Naive B cell (primary cell): ENCODE data around the gene DCLRE1B. TPM values are rescaled to one million over a fixed set of nuclear protein-coding genes. Genes with fewer than 3 reads are reported as not detected.
A peak's percentile ranks its signal among the peaks of the same experiment; 100 is the strongest.

Experiments used
- ATAC-seq, 2 donors: fragments of 150-1000 bp; cut with Tn5 transposase; 2 replicates each; pipeline ENCODE4 v1.10.0; 2021; ENCODE audit warnings: low read depth in 2 of 2, mild to moderate bottlenecking in 2 of 2, moderate library complexity in 2 of 2
- DNase-seq: peaks from one replicate; pipeline ENCODE4 v3.0.0; 2022
- H3K27ac Mint-ChIP-seq, 6 donors: one replicate each; pipeline ENCODE4 v1.8.0; 2020 to 2022; ENCODE audit warnings: mild to moderate bottlenecking in 6 of 6, mixed read lengths in 6 of 6, moderate library complexity in 5 of 6, inconsistent platforms in 2 of 6
- H3K27me3 Mint-ChIP-seq, 3 donors: one replicate each; pipeline ENCODE4 v1.8.0; 2021 to 2022; ENCODE audit warnings: mixed read lengths in 3 of 3, mild to moderate bottlenecking in 1 of 3
- H3K36me3 Mint-ChIP-seq, 2 donors: one replicate each; pipeline ENCODE4 v1.8.0; 2020 to 2022; ENCODE audit warnings: mixed read lengths in 2 of 2, inconsistent platforms in 1 of 2, mild to moderate bottlenecking in 1 of 2
- H3K4me1 Mint-ChIP-seq, 3 donors: one replicate each; pipeline ENCODE4 v1.8.0; 2020 to 2022; ENCODE audit warnings: mixed read lengths in 3 of 3, inconsistent platforms in 1 of 3, mild to moderate bottlenecking in 1 of 3, moderate library complexity in 1 of 3
- H3K4me3 Mint-ChIP-seq, 8 donors: one replicate each; pipeline ENCODE4 v1.8.0; 2020 to 2022; ENCODE audit warnings: mild to moderate bottlenecking in 8 of 8, mixed read lengths in 8 of 8, moderate library complexity in 8 of 8, inconsistent platforms in 2 of 8
- H3K9me3 Mint-ChIP-seq, 7 donors: one replicate each; pipeline ENCODE4 v1.8.0; 2020 to 2022; ENCODE audit warnings: mixed read lengths in 7 of 7, mild to moderate bottlenecking in 5 of 7, inconsistent platforms in 2 of 7, moderate library complexity in 1 of 7
- polyA plus RNA-seq, 6 donors: library from polyadenylated mRNA; unstranded; fragments of 300-500 nt; fragmentation: Illumina TruSeq; gene quantifications; one replicate each; pipeline ENCODE4 v1.2.3, GENCODE V29; 2021; ENCODE audit warnings: low read depth in 6 of 6

Gene DCLRE1B
- polyA plus RNA-seq, 6 donors from 2014 or later, result 2.7 to 7.5 (median 5.0) TPM

DNA sequence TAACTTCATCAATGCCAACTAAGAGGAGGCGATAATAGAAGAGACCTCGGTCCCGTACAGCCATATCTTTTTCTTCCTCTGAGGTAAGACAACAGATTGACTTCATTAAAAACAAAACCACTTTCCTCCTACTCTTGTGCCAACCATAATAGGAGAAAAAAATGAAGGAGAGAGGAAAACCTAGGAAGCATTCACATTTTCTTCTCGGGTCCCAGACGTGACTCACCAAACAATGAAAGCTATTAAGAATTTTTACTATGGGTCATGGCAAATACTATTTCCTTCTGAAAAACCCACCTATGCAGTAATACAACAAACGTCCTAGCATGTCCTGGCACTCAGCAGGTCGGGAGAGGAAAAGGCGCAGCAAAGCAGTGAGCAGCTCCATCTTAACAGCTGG lies 9.2 kb upstream of the DCLRE1B start:
- DNase-seq, result no peak
- H3K4me3 Mint-ChIP-seq, result no peak overlapping the region
- no peaks in the 10 kb centered on the region for H3K9me3 Mint-ChIP-seq
- peaks cover 5 to 10% (median 10%) of the 10 kb centered on the region in 3 donors for H3K4me1 Mint-ChIP-seq
- ATAC-seq, result no peak
- H3K27me3 Mint-ChIP-seq, result no peaks in the 10 kb centered on the region
- H3K27ac Mint-ChIP-seq, result peak overlapping the region in 1 of 6 donors; percentile 18
- peaks cover 16 to 41% of the 10 kb centered on the region in 2 donors for H3K36me3 Mint-ChIP-seq

DNA sequence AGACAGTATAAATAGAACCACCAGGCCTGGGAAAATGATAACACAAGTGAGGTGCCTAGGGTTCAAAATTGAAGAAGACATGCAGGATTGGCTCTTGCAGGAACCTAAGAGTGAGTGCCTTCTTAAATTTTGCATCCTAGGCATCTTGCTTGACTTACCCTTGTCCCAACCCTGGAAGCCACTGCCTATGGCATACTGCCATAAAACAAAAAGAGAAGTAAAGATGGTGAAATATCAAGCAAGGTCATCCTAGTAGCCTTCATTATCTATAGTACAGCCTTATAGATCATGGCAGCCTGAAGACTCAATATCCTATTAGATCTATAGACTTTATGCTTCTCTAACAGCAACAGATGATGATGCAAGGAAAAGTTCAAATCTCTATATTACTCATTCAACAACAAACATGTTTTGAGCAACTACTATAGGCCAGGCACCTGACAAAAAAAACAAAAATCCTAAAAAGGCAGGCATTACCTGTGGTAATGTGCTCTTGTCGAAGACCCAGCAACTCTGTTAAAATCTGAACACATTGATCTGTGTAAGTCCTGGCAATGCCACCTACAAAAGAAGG lies 6.8 kb upstream of the DCLRE1B start:
- no peak for ATAC-seq
- peaks cover 20 to 34% (median 34%) of the 10 kb centered on the region in 3 donors for H3K4me1 Mint-ChIP-seq
- H3K27ac Mint-ChIP-seq, result peak overlapping the region in 1 of 6 donors; percentile 24
- no peak for DNase-seq
- no peak overlapping the region for H3K4me3 Mint-ChIP-seq
- peaks cover 20 to 44% of the 10 kb centered on the region in 2 donors for H3K36me3 Mint-ChIP-seq
- H3K9me3 Mint-ChIP-seq, result no peaks in the 10 kb centered on the region
- no peaks in the 10 kb centered on the region for H3K27me3 Mint-ChIP-seq

DNA sequence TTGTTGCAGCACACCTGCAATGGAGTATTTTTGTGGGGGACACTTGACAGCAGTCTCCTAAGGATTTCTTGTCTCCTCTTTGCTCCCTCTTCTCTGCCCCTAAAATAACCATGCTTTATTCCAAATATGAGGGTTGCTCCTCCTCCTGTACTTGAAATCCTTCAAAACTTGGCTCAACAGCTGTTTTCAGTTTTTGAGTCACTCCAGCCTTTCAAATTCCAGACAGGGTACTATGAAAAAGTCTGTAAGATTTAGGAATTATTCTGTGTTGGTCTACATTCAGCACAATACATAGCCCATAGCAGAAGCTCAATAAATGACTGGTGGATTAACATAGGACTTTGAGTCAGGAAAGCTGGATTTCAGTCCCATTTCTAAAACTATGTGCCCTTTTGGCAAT lies 6.0 kb upstream of the DCLRE1B start:
- Mint-ChIP-seq H3K27ac (peak overlapping the region in 2 of 6 donors; percentile 24 to 77), H3K36me3 (peaks cover 20 to 44% of the 10 kb centered on the region in 2 donors), H3K4me1 (peaks cover 26 to 42% (median 42%) of the 10 kb centered on the region in 3 donors), H3K4me3 (no peak overlapping the region), H3K9me3 (no peaks in the 10 kb centered on the region), H3K27me3 (no peaks in the 10 kb centered on the region)
- DNase-seq (no peak), ATAC-seq (no peak)

DNA sequence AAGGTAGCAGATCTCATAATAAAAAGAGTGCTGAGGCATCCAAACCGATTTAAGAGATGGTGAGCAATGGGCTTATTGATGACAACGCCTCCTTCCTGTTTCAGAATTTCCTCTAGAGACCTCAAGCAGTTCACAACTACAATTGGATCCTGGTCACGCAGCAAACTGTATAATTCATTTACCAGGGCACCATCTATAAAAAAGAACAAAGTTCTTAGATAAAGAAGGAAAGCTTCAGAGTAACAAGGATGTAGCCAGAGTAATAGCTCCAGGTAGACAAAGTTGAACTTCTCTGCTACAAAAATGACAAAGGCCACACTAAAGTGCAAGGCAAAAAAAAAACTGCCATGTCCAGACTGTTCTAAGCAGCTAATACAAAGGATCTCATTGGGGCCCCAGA lies 3.9 kb upstream of the DCLRE1B start:
- ATAC-seq (no peak), DNase-seq (no peak)

DNA sequence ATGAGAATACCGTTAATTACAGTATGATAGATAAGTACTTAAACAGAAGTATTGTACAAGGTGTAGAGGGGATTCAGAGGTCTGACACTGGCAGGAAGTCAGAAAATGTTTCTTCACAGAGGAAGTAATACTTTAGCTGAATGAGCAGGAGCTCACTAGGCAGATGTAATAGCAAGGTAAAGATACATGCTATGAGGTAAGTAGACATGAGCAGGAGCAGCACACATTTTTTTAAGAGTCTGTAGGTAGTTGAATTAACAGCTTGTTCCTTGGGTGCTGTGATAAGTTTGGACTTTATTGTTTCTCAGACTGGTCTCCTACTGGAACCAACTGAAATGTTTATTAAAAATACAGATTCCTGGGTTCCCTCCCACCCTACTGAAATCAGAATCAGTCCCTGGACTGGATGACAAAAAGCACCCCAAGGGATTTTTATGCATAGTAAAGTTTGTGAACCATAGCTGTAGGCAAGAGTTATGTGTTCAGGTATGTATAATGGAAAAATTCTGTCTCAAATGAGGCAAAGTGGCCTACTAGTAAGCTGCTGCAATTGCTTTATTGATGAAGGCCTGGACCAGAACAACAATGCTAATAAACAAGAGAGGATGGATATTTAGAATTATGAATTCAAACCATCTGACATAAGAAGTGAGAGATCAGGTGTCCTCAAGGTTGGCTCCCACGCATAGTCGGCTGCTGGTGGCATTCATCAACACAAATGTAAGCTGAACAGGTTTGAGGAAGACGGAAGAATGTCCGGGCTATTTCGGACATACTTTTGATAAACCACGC lies 1.4 kb upstream of the DCLRE1B start:
- peak; percentile 73 for DNase-seq
- Mint-ChIP-seq H3K9me3 (no peaks in the 10 kb centered on the region), H3K4me3 (peak overlapping the region; percentile 89 to 99 (median 98)), H3K4me1 (peaks cover 31 to 62% (median 46%) of the 10 kb centered on the region in 3 donors), H3K27me3 (no peaks in the 10 kb centered on the region), H3K36me3 (peaks cover 19 to 20% of the 10 kb centered on the region in 2 donors), H3K27ac (peak overlapping the region; percentile 95 to 100 (median 100))
- peak; percentile 58 to 60 for ATAC-seq

More for the DNA sequence above, 3.9 kb upstream of the DCLRE1B start:
- Mint-ChIP-seq H3K36me3 (peaks cover 20 to 32% of the 10 kb centered on the region in 2 donors), H3K27ac (peak overlapping the region in 2 of 6 donors; percentile 7 to 74), H3K9me3 (no peaks in the 10 kb centered on the region), H3K4me1 (peaks cover 31 to 57% (median 53%) of the 10 kb centered on the region in 3 donors), H3K27me3 (no peaks in the 10 kb centered on the region), H3K4me3 (peak overlapping the region in 1 of 8 donors; percentile 37)

DNA sequence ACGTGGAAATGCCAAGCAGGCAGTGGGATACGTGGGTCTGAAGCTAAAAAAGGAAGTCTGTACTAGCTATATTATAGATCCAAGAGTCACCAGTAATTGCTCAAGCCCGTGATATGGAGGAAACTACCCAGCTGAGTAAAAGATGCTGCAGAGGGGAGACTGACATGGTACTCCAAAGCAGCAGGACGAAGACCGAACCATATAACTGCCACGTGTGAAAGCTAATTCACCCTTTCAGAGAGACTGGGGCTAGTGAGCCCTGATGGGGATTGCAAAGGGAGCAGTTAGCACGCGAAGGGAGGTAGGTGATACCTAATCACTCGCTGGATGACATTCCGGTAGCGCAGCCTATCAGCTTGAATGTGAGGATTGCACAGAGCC lies 843 bp upstream of the DCLRE1B start:
- peak overlapping the region; percentile 89 to 99 (median 98) for H3K4me3 Mint-ChIP-seq
- no peaks in the 10 kb centered on the region for H3K9me3 Mint-ChIP-seq
- peaks cover 16 to 20% of the 10 kb centered on the region in 2 donors for H3K36me3 Mint-ChIP-seq
- peaks cover 31 to 61% (median 48%) of the 10 kb centered on the region in 3 donors for H3K4me1 Mint-ChIP-seq
- peak; percentile 6 to 11 for ATAC-seq
- peak overlapping the region; percentile 95 to 100 (median 100) for H3K27ac Mint-ChIP-seq
- no peak for DNase-seq
- no peaks in the 10 kb centered on the region for H3K27me3 Mint-ChIP-seq

DNA sequence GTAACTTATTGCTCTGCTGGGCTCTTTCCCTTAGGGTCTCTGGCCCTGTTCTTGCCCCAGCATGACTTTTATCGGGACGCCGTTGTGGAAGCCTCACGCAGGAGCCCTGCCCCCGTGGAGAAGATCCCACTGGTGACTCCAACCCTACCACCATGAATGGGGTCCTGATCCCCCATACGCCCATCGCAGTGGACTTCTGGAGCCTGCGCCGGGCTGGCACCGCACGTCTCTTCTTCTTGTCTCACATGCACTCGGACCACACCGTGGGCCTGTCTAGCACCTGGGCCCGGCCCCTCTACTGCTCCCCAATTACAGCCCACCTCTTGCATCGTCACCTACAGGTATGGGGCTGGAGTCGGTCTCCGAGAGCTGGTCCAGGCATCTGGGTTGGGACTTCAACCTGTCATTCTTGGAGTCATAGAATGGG lies 322 bp downstream of the DCLRE1B start:
- H3K27me3 Mint-ChIP-seq, result no peaks in the 10 kb centered on the region
- ATAC-seq (no peak), DNase-seq (no peak)
- peaks cover 26 to 56% (median 48%) of the 10 kb centered on the region in 3 donors for H3K4me1 Mint-ChIP-seq
- H3K36me3 Mint-ChIP-seq, result peaks cover 8 to 9% of the 10 kb centered on the region in 2 donors
- H3K4me3 Mint-ChIP-seq, result peak overlapping the region; percentile 89 to 99 (median 98)
- H3K9me3 Mint-ChIP-seq, result no peaks in the 10 kb centered on the region
- H3K27ac Mint-ChIP-seq, result peak overlapping the region; percentile 95 to 100 (median 100)

DNA sequence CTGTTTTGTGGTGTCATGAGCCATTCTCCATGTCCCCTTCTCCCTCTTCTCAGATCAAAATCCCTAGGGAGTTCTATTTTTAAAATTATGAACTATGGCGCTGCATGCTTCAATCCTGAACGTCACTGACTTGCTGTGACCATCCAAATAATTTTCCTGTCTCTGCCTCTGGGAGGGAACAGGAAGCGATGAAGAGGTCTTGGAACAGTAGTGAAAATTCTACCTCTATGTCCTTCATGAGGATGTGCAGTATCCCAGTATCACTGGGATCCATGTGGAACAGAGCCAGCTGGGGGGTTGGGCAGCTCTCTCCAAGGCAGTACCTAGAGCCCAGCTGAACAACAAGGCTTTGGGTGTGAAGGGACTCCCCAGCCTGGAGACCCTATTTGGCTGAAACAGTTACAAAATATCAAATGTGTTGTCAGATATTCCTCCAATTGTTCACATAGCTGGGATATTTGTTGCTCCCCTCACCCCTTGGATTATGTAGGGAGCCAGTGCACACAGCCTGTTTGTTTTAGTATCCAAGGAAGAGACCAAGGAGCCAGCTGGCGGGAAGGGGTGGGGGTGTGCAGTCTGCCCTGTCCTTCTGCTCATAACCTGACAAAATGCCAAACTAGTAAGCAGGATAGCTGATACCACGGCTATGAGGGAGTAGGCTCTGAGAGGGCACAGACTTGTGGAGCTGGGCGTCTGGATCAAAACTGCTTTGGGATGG lies 7.6 kb downstream of the DCLRE1B start:
- Mint-ChIP-seq H3K27me3 (no peaks in the 10 kb centered on the region), H3K36me3 (peaks cover 6 to 19% of the 10 kb centered on the region in 2 donors), H3K27ac (no peak overlapping the region), H3K9me3 (no peaks in the 10 kb centered on the region), H3K4me1 (peaks cover 5 to 10% (median 5%) of the 10 kb centered on the region in 3 donors), H3K4me3 (no peak overlapping the region)
- DNase-seq, result no peak
- ATAC-seq, result no peak

DNA sequence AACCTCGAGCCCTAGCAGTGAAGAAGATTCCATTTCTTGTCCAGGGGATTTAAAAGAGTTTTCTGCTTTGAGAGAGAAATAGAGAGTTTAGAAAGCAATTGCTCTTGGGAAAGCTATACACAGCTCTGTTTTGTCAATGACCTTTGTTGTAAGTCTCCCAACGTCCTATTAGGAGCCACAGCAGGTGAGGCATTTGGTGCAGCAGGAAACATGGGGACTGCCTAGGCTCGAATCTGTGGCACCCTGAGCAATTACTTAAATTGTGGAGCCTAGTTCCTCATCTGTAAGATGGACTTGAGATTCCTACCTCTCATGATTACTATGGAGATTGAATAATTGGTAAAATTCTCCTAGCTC lies 8.2 kb downstream of the DCLRE1B start:
- peaks cover 6 to 19% of the 10 kb centered on the region in 2 donors for H3K36me3 Mint-ChIP-seq
- ATAC-seq (no peak), DNase-seq (no peak)
- peaks cover 3 to 10% (median 5%) of the 10 kb centered on the region in 3 donors for H3K4me1 Mint-ChIP-seq
- no peak overlapping the region for H3K4me3 Mint-ChIP-seq
- no peak overlapping the region for H3K27ac Mint-ChIP-seq
- no peaks in the 10 kb centered on the region for H3K9me3 Mint-ChIP-seq
- no peaks in the 10 kb centered on the region for H3K27me3 Mint-ChIP-seq

DNA sequence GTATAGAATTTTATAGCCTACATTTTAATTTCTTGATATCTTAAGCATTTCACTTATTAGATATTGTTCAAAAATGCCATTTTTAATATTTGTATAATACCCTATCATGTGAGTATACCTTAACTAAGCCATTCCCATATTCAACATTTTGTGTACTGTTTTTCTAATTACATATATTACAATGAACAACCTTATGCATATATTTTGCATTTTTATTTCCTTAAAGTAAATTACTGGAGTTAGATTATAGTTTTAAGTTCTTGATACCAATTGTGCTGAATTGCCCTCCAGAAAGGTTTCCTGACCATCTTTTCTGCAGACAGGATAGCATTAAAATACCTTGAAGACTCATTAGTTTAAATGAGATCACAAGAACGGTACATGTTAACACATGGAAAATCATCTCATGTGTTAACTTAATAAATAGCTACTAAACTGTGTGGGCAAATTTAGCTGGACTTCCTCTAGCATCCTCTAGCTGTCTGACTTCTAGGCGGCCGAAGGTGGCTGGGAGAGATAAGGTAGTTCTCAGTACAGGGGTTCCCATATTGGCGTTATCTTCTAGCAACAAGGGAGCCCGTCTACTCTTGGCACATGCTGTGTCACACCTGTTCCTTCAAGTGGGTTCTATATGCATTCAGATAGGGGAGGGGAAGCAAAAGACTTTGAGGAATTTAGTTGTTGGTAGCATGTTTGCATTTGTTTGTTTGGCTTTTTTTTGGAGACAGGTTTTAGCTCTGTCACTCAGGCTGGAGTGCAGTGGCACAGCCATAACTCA lies 8.9 kb downstream of the DCLRE1B start:
- peak overlapping the region in 2 of 6 donors; percentile 4 to 42 for H3K27ac Mint-ChIP-seq
- H3K9me3 Mint-ChIP-seq, result no peaks in the 10 kb centered on the region
- no peaks in the 10 kb centered on the region for H3K27me3 Mint-ChIP-seq
- peaks cover 0 to 19% of the 10 kb centered on the region in 2 donors for H3K36me3 Mint-ChIP-seq
- H3K4me1 Mint-ChIP-seq, result peaks cover 3 to 6% (median 5%) of the 10 kb centered on the region in 3 donors
- DNase-seq (no peak), ATAC-seq (no peak)
- no peak overlapping the region for H3K4me3 Mint-ChIP-seq

DNA sequence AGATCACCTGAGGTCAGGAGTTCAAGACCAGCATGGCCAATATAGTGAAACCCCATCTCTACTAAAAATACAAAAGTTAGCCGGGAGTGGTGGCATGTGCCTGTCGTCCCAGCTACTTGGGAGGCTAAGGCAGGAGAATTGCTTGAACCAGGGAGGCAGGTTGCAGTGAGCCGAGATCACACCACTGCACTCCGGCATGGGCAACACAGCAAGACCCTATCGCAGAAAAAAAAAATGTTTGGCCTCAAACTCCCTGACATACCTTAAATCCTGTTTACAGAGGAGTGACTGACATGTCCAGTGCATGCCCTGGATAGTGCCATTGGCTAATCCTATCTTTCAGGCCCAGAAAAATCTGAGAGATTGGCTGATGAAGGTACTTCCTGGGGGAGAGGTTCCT lies 11.8 kb downstream of the DCLRE1B start:
- no peaks in the 10 kb centered on the region for H3K27me3 Mint-ChIP-seq
- H3K9me3 Mint-ChIP-seq, result no peaks in the 10 kb centered on the region
- H3K27ac Mint-ChIP-seq, result no peak overlapping the region
- DNase-seq (no peak), ATAC-seq (no peak)
- H3K4me1 Mint-ChIP-seq, result peaks cover 3 to 6% (median 5%) of the 10 kb centered on the region in 3 donors
- peaks cover 0 to 6% of the 10 kb centered on the region in 2 donors for H3K36me3 Mint-ChIP-seq
- no peak overlapping the region for H3K4me3 Mint-ChIP-seq

DNA sequence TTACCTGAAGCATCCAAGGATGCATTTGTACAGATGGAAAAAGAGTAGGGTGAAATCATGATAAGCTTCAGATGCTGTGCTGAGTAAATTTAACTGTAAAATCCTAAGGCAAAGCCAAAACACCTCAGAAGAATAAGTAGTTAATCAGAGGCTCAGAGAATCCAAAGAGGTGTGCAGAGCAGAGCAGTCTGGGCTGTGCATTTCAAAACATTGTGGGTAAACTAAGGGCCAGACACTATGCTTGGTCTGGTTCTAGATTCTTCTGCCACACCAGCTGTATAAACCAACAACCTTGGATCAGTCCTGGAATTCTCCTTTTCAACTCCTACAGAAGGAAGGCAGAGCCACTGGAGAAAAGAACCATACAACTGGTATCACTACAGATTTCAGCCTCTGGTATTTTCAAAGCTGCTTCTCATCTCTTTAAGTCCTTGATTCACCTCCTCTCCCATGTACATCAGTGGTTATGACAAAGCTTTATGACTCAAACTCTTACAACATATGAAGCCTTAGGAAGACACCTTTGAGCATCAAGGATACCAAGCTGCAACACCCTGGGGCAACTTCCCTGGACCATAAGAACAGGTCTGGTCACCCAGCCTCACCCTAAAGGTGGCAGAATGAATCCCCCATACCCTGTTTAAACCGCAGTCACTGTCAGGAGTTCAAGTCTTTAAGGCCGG lies 12.4 kb downstream of the DCLRE1B start:
- H3K4me1 Mint-ChIP-seq, result peaks cover 3 to 6% (median 5%) of the 10 kb centered on the region in 3 donors
- peaks cover 0 to under 1% (median 0%) of the 10 kb centered on the region in 3 donors for H3K27me3 Mint-ChIP-seq
- ATAC-seq, result no peak
- peaks cover 0 to 6% of the 10 kb centered on the region in 2 donors for H3K36me3 Mint-ChIP-seq
- no peak for DNase-seq
- peak overlapping the region in 1 of 6 donors; percentile 38 for H3K27ac Mint-ChIP-seq
- no peaks in the 10 kb centered on the region for H3K9me3 Mint-ChIP-seq
- no peak overlapping the region for H3K4me3 Mint-ChIP-seq
